Retina (tissue), 1 donor: ENCODE results near the gene ANKRD17.

Experiments
- DNase-seq: peaks from one replicate; pipeline ENCODE4 v3.0.0-alpha.2; 2016

The ANKRD17 gene

DNA sequence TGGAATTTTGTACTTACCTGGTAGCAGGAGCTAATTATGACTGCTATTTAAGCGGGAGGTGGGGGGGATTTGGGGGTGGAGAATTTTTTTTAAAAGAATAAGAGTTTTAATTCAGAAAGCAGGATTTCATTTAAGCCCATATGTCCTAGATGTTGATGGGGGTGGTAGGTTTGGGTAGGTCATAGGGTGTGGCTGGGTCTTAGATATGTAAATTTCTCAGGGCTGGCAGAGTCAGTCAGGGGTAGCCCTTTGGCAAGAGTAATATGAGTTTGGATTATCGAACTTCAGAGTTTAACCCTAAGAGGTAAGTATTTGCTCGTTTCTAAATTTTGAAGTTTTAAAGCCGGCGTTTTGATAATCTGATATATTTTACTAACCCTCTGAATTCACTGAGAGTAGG lies 153.9 kb downstream of the ANKRD17 start:
- DNase-seq = no peak

DNA sequence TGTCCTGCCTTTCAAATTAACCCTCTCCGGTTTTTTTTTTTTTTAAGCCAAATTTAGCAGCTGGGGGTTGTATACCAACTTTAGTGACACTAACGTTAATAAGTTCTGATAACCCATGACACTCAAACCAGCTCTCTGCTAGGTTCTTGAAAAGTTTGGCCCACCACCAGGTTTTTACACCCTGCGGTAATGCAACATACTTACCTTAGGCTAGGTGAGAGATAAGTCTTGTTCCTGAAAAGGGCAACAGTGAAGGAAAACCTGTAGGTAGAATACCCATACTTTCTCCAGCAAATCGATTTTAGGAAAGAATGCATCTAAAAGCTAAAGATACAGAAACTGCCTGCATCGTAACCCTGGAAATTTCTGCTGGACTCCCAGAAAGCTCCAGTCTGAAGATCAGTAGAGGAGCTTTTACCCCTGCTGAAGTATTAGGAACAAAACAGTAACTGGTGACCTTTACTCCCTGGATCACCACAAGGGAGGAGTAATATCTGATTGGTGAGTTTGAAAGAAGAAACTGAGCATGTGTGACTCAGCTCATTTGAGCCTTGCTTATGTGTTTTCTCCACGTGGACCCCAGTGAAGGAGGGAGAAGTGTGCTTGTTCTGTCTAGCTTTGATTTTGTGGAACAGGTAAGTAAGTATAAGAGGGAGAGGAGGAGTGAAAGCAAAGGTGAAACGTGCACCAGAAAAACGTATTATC lies 154.6 kb downstream of the ANKRD17 start:
- no peak for DNase-seq

DNA sequence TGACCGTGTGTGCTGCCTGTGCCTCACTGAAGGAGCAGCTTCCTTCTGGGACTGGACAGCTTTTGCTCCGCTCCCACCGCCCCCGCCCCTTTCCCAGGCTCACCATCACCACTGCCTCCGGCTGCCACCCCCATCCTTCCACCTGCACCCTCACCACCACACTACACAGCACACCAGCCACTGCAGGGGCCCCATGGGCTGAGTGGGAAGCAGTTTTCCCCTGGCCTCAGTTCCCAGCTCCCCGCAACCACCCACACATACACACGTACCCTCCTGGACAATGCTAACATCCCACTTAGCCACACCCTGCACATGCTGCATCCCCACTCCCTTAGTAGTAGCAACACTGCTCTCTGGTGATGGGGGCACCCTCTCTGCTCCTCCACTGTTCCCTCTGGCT lies 159.5 kb downstream of the ANKRD17 start:
- no peak for DNase-seq

DNA sequence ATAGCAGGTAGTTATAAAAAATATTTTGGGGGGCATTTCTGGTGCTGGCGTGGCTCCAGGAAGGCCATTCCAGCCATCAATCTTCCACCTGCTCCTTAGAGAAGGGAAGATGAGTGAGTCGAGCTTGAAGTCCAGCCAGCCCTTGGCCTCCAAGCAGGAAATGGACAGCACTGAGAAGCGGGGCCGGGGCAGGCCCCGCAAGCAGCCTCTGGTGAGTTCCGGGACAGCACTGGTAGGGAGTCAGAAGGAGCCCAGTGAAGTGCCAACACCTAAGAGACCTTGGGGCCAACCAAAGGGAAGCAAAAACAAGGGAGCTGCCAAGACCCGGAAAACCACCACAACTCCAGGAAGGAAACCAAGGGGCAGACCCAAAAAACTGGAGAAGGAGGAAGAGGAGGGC lies 159.9 kb downstream of the ANKRD17 start:
- DNase-seq = no peak

DNA sequence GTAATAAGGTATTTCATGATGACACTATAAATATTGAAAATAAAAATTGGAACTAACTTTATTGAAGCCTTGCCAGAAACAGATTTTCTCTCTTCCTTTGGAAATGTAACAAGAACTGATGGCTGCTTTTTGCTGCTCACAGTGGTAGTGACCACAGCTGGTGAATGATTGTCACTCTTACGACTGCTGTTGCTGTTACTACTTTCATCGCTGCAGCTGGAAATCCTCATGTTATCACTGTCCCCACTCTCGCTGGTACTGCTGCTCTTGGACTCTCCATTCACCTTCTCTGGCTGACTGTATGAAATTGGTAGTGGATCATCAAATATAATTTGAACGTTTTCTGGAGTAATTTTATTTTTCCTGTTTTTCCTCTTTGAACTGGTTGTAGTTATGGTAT lies 160.6 kb downstream of the ANKRD17 start:
- DNase-seq = no peak

DNA sequence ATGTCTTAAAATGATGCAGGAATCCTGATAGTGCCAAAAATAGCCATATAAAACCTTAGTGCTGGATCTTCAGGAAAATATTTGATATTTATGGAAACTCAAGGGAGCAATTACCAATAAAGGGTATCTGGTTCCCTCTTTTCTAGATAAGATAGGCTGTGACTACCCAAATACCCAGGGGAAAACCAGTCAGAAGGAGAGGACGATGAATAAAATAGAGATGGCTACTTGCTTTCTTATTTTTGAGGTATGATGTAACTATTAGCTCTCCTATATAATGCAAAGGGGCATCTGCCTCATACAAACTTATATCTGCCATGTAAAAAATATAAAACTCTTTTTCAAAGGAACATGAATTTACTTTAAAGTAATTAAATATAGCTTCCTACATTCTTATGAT lies 165.7 kb downstream of the ANKRD17 start:
- no peak for DNase-seq

DNA sequence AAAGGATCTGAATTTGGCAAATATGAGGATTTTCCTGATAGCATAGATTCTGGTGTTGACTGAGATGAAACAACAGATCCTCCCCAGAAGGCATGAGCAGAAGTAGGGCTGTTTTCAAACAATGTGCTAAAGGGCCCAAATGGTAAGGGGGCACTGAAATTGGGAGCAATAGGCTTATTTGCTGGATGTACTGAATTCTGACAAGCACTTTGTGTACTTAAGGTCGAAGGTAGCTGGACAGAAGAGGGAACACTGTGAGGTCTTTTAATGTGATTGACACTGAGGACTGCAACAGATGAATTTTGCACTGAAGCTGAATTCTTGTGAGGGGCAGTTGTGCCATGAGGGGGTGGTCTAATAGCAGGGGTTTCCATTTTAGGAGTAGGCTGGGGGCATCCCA lies 167.9 kb downstream of the ANKRD17 start:
- DNase-seq = no peak

DNA sequence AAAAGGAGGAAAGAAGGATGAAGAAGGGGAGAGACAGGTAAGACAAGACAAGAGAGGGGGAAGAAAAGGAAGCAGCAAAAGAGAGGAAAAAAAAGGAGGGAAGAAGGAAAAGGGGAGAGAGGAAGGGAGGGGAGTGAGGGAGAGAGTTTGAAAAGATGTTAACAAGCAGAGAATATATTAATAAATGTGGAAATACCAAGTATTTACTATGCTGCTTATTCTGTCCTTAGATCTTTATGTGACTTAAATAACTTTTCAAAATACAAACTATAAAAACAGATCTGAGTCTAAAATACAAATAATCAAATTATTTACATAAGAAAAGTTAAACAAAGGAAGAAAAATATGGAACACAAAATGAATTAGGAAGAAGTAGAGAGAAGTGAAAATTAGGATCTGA lies 170.7 kb downstream of the ANKRD17 start:
- no peak for DNase-seq

DNA sequence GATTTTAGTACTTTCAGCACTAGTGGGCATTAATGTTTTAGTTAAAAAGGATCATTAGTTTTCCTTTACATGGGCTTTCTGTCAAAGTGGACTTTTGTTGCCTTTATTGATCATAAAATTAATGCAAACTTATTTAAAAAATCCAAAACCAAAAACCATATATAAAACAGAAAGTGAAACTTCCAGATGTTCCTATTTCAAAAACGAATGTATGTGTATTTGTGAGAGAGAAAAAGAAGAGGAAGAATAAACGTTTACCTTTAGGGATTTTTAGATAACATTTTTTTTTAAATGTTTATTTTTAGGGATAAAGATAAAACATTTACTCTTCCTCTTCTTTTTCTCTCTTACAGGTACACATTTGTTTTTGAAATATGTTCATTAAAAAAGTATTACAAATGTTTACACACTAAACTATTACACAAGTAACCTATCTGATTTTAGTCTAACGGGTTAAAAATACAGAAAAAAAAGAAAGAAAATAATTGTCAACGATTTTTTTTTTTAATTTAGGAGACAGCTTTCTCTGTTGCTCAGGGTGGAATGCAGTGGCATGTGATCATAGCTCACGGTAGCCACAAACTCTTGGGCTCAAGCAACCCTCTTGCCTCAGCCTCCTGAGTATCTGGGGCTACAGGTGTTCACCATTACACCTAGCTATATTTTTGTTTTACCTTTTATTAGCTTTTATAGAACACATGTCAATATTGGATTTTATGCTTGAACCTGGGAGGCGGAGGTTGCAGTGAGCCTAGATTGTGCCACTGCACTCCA lies 172.3 kb downstream of the ANKRD17 start:
- no peak for DNase-seq

DNA sequence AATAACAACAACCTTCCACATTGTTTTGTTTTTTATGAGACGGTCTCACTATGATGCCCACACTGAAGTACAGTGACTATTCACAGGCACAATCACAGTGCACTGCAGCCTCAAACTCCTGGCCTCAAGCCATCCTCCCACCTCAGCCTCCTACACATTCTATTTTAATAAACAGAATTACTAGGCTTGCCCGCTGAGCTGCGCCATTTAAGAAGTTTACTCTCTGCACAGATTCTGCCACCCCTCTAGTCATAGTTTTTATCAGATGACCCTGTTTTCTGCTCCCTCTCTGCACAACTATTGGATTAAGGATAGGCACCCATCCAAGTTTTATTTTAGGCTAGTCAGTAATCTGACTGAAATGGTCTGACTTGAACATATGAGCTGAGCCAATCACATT lies 177.8 kb downstream of the ANKRD17 start:
- no peak for DNase-seq

DNA sequence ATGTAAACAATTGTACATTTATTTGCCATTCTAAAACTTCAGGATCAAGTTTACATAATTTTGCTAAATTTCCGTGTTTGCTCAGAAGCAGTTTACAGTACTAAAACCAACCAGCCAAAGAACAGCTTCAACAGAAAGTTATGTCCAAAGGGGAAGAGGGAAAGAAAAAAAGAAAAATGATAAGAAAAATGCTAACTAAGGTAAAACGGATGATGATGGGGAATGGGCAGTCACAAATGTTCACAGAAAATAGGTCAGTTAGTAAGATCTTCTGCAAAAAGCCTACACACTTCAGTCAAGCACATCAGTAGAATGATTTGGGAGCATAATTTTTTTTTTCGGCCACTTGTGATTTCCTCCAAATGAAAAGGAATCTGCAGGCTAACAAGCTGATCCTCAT lies 182.8 kb downstream of the ANKRD17 start:
- DNase-seq = no peak

DNA sequence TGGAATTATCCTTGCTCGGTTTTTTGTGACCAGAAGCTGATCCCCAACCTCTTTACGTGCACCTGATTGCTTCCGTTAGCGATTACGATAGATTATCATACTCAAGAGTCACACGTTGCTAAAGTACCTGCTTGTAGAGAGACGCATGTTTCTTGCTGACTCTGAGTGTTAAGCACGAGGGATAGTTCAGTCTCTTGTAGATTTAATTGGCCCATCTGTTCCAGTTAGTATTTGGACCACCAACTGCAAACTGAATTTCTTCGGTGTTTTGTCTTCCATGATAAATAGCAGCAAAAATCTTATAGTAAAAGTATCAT lies 188.6 kb downstream of the ANKRD17 start:
- no peak for DNase-seq

DNA sequence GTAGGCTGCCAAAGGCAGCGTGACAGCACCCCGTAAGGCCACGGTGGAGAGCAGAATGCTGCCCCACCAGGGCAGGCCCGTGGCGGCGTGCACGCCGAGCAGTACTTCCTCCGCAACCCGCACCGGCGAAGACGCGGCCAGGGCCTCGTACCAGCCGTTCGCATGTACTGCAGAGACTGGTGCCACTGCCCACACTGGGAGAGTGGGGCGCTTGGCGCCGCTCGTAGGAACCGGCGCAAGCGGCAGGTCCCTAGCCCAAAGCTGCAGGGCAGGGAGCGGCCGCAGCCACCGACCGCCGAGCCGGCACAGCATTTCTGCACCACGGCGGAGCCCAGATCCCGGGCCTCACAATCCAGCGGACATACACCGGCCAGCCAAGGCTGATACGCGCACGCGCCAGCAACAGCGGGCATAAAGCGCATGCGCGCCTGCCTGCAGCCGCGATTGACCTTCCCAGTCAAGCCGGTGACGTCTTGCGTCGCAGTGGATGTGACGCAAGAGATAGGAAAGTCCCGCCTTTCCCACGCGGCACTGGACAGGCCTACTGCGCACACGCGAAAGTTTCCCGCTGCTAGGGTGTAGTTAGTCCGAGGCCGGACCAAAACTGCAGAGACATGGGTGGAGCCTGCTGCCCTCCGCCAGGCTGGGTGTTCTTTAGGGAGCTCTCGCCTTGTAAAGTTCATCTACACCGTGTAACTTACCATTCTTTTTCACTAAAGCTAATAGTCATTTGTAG lies 189.1 kb downstream of the ANKRD17 start, which contains the start of gene COX18:
Gene COX18, minus strand, starts transcription at position 379 of the 736 bp plus-strand sequence. Its CDS starts 67 bp downstream, at position 312.
- peak; percentile 99 for DNase-seq

DNA sequence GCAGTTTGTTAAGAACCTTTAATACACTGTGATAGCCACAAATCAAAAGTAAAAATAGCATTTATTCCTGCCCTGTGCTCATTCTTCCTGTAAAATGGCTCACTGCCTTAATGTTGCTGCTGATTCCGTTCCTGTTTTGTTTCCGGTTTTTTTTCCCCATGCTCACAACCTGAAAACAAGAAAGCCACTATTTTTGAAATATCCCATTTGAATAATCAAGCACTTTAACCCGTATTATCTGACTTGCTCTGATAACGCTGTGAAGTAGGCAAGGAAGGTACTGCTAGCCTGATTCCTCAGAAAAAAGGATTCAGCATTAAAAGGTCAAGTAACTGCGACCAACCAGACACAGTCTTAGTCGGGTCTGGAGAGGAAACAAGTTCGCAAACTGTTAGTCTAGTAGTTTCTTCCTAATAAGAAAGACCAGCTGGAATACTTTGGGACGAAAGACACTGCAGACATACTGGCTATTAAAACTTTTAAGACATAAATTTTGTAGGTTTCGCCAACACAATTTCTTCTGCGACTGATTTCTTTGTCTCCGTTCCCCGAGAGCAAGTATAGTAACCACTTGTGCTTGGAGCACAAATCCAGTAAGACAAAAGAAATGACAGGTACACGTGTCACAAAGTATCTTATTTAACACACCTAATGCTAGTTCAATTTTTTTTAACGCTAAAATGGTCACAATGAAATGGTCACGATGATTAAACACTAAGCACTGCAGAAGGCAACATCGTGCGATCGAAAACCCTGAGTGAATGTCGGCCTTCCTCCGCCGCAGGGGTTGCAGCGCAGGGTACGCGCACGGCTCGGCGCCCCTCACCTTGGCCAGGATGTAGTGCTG lies 189.9 kb downstream of the ANKRD17 start:
- DNase-seq = peak; percentile 76

DNA sequence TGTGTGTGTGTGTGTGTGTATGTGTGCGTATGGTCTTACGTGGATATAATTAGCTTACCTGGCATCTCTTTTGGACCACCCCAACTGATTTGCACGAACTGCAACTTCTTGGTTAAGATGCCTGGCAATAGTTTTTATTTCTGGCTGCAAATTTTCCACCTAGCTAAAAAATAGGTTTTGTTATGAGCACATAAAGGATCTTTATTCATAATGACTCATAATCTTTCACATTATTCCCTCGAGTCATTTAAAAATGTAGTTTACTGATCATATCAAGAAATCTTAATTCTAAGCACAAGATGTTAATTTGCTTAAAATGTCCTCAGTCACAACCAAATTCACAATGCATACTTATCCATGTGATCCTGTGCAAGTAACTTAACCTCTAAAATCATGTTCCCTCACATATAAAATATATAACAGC lies 190.6 kb downstream of the ANKRD17 start:
- DNase-seq = peak; percentile 4

DNA sequence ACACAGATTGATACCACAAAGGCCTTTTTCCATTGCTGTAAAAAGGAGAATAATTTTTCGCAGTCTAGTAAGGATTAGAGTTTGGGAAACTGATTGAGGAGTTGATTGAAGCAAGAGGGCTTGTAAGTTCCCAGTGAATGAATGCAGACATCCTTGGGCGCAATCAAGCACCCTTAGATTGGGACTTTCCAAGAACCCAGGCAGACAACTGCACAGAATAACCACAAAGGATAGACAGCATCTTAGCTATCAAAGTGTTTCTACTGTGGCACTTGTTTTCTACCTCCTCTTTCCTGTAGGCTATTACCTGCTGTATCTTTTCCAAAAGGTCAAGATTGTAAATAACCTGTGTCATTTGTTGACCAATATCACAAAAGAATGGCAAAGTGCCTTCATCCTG lies 191.7 kb downstream of the ANKRD17 start:
- no peak for DNase-seq

DNA sequence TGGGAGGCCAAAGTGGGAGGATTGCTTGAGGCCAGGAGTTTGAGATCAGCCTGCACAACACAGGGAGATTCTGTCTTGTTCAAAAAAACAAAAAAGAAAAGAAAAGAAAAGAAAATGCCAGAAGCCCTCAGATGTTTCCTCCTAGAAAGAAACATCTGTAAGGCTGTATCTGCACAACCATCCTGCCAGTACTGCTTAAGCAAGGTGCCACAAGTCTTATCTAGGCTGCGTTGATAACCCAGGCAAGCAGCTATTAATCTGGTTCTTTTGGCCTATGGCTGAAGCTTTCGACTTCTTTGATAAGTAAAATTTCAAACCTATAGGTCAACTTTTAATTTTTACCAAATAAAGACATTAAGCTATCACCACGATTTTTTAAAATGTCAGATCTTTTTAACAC lies 192.2 kb downstream of the ANKRD17 start:
- DNase-seq = no peak

DNA sequence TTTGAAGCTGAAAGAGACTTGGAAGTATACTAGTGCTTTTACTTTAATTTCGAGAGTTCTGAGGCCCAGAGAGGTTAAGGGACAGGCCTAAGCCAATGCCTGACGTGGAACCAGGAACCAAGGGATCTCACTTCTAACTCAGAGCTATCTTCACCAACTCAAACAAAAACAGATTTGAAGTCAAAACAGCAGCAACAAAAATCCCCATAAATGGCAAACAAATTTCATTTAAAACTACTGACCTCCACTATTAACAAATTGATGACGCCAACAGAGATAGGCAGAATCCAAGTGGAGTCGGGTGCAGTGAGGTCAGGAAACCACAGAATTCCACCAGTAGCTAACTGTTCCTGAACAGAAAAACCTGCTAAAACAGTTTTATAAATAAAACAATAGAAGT lies 194.1 kb downstream of the ANKRD17 start:
- DNase-seq = no peak

DNA sequence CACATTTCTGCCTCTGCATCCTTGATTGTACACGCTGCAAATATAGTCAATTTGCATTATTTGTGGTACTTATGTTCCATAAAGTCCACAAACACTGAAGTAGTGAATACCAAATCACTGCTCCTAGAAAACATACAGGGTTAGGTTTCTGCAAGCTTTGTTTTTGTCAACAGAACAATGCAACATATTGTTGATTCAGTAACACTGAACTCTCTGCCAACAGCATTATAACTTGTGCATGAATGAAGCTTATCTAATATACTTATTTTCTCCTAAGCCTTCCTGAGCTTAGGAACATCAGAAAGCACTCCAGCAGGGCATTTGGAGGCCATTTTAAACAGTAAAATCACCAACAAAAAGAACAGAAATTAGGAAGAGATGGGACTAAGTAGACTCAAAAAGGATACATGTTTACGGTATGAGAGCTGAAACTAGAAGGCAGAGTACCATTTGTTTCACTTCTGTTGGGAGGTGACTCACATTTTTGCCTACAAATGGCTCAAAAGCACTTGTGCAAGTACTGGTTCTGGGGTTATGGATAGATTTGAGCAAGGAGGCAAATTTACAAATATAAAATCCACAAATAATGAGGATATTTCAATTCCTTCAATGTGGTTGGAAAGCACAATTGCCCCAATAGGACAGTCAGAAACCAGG lies 203.2 kb downstream of the ANKRD17 start:
- no peak for DNase-seq

DNA sequence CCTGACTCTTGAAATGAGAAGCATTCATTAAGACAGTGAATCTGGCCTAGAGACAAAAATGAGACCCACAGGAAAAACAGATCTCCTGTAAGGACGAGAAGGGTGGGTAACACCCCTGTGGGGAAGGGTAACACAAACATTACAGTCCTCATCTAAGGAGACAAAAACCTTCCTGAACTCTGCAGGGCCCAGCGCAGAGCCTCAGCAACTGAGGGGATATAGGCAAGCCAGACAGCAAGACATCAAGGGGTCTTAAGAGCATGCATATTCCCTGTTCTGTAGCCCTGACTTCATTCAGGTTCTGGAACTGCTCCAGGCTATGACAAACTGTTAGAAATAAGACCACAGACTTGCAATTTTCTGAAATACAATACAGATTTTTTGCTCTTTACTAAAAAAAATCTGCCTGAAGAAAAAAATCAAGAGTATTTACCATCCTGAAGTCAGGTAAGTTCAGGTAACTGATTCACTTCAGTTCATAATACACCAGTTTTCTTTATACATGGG lies 204.6 kb downstream of the ANKRD17 start:
- DNase-seq = no peak

DNA sequence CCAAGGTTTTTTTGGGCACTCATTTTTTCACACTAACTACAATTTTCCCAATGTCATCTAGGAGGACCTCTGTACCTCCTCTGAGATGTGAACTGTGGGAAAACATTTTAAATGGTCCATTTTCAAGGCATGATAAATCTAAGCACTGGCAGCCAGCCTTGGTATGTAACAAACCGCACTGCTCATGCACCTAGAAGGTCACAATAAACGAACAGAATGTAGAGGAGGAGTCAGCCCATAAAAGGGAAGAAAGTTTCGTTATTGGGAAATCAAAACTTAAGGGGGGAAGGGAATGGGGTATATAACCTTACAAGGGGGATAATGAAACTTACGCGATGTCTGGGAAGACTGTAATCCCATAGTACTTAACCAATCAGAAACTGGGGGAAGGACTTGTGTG lies 205.5 kb downstream of the ANKRD17 start:
- DNase-seq = no peak

DNA sequence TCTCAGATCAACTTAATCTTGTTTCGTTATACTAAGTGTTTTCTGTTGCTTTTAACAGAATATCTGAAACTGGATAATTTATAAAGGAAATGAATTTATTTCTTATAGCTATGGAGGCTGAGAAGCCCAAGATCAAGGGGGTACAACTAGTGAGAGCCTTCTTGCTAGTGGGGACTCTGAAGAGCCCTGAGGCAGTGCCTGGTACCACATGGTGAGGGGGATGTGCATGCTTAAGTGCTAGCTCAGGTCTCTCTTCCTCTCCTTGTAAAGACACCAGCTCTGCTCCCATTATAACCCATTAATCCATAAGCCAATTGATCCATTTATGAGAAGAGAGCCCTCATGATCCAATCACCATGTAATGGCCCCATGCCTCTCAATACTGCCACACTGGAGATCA lies 207.0 kb downstream of the ANKRD17 start:
- no peak for DNase-seq
